GM23248 (cell line): Measurements from ENCODE around the gene PDE3A. TPM values are rescaled to one million over a fixed set of nuclear protein-coding genes. Genes with fewer than 3 reads are reported as not detected.

Experiments
- DNase-seq: peaks from one replicate; pipeline ENCODE4 v3.0.0-alpha.2; 2015
- H2AFZ ChIP-seq: fragments of 200-600 bp; sonication (generic); 2 replicates; pipeline ENCODE4 v1.6.1; 2016; ENCODE audit warnings: antibody characterized with exemption
- H3F3A ChIP-seq: fragments of 200-600 bp; sonication (generic); 2 replicates; pipeline ENCODE4 v1.6.1; 2016; ENCODE audit warnings: mild to moderate bottlenecking, antibody characterized with exemption, mixed run types; ENCODE audit not compliant: insufficient read depth
- H3K27ac ChIP-seq: fragments of 200-600 bp; sonication (generic); 2 replicates; pipeline ENCODE4 v1.5.1; 2016; ENCODE audit warnings: mild to moderate bottlenecking
- H3K27me3 ChIP-seq: fragments of 200-600 bp; sonication (generic); replicated peaks from 2 replicates; pipeline ENCODE4 v1.6.1; 2016; ENCODE audit warnings: mild to moderate bottlenecking; ENCODE audit not compliant: insufficient read depth
- H3K36me3 ChIP-seq: fragments of 200-600 bp; sonication (generic); 2 replicates; pipeline ENCODE4 v1.6.1; 2016; ENCODE audit warnings: low read depth, mild to moderate bottlenecking
- H3K4me1 ChIP-seq: fragments of 200-600 bp; sonication (generic); 2 replicates; pipeline ENCODE4 v1.6.1; 2016; ENCODE audit warnings: mild to moderate bottlenecking; ENCODE audit not compliant: insufficient read depth
- H3K4me2 ChIP-seq: fragments of 200-600 bp; sonication (generic); one replicate; pipeline ENCODE4 v1.6.1; 2016; ENCODE audit warnings: mild to moderate bottlenecking; ENCODE audit not compliant: unreplicated experiment
- H3K4me3 ChIP-seq: fragments of 200-600 bp; sonication (generic); 2 replicates; pipeline ENCODE4 v1.5.1; 2016; ENCODE audit warnings: mild to moderate bottlenecking
- H3K79me2 ChIP-seq: fragments of 200-600 bp; sonication (generic); 2 replicates; pipeline ENCODE4 v1.6.1; 2016; ENCODE audit warnings: mild to moderate bottlenecking; ENCODE audit not compliant: insufficient read depth
- H3K9ac ChIP-seq: fragments of 200-600 bp; sonication (generic); 2 replicates; pipeline ENCODE4 v1.6.1; 2016; ENCODE audit warnings: mild to moderate bottlenecking
- H3K9me2 ChIP-seq: fragments of 200-600 bp; sonication (generic); 2 replicates; pipeline ENCODE4 v1.6.1; 2016; ENCODE audit warnings: mixed run types, mild to moderate bottlenecking, moderate library complexity; ENCODE audit not compliant: insufficient read depth
- H3K9me3 ChIP-seq: fragments of 200-600 bp; sonication (generic); one replicate; pipeline ENCODE4 v1.6.1; 2017; ENCODE audit warnings: low read depth
- H4K20me1 ChIP-seq: fragments of 200-600 bp; sonication (generic); 2 replicates; pipeline ENCODE4 v1.6.0; 2016; ENCODE audit not compliant: insufficient read depth
- EZH2 ChIP-seq: fragments of 200-600 bp; sonication (generic); IDR thresholded peaks from 2 replicates; pipeline ENCODE4 v1.6.1; 2018; ENCODE audit warnings: antibody characterized with exemption, mild to moderate bottlenecking; ENCODE audit not compliant: insufficient read depth, poor library complexity, severe bottlenecking
- EZH2phosphoT487 ChIP-seq: fragments of 200-600 bp; sonication (generic); IDR thresholded peaks from 2 replicates; pipeline ENCODE4 v1.6.1; 2018; ENCODE audit warnings: antibody characterized with exemption, moderate library complexity, mild to moderate bottlenecking, low read depth; ENCODE audit not compliant: insufficient read depth
- WGBS, 2 experiments: methylation state at CpG; one replicate each; pipeline ENCODE4 v1.1.6; 2015 to 2017; ENCODE audit warnings: low lambda C conversion rate in 2 of 2, low coverage in 1 of 2; ENCODE audit errors: missing lambda C conversion rate in 2 of 2; 5-methylcytosine and 5-hydroxymethylcytosine counted together
- in situ Hi-C: fragments of 300-500 bp; cut with MboI; formaldehyde crosslinking; loops from 2 replicates; pipeline ENCODE4 v1.15.0; 2020
- polyA plus RNA-seq: library from polyadenylated mRNA; unstranded; fragments of >200 nt; fragmentation: Nextera tagmentation; extraction: Ambion mirVana; gene quantifications from 2 replicates; pipeline ENCODE4 v1.2.1, GENCODE V29; 2016
- total RNA-seq: library from RNA; depleted of rRNA; stranded (reverse); fragments of >200 nt; shearing (Covaris generic); gene quantifications from 2 replicates; pipeline ENCODE4 v1.2.3, GENCODE V29; 2014

PDE3A gene
- total and polyA plus RNA-seq, 2 experiments from 2014 or later: 0.11 to 0.43 TPM

GRCh38 chr12:20555015-20555414, 186.7 kb downstream of the PDE3A start:
- no peaks in the 10 kb centered on the region for H3K9me2 ChIP-seq
- no peaks in the 10 kb centered on the region for H4K20me1 ChIP-seq
- no peaks in the 10 kb centered on the region for H3K79me2 ChIP-seq
- H3K9ac ChIP-seq: no peak overlapping the region
- H3K4me3 ChIP-seq: no peak overlapping the region
- 88 to 95% methylated on average over 10 of the region's 10 CpGs for WGBS, 2 experiments
- H3F3A ChIP-seq: no peaks in the 10 kb centered on the region
- TF ChIP-seq EZH2phosphoT487: no peak
- TF ChIP-seq EZH2: no peak
- in situ Hi-C loops: no loop called here
- H3K27me3 ChIP-seq: no peaks in the 10 kb centered on the region
- no peak overlapping the region for H3K27ac ChIP-seq
- no peak for DNase-seq
- H3K9me3 ChIP-seq: no peaks in the 10 kb centered on the region
- H3K4me1 ChIP-seq: peaks cover 7% of the 10 kb centered on the region; the same call in 1 of the 2 replicates
- H2AFZ ChIP-seq: peak overlapping the region; percentile 30; the same call in 1 of the 2 replicates
- no peaks in the 10 kb centered on the region for H3K36me3 ChIP-seq
- no peak overlapping the region for H3K4me2 ChIP-seq

GRCh38 chr12:20555771-20556170, 187.4 kb downstream of the PDE3A start:
- H3K9ac ChIP-seq: no peak overlapping the region
- DNase-seq: no peak
- 85 to 87% methylated on average over 3 of the region's 3 CpGs for WGBS, 2 experiments

DNA sequence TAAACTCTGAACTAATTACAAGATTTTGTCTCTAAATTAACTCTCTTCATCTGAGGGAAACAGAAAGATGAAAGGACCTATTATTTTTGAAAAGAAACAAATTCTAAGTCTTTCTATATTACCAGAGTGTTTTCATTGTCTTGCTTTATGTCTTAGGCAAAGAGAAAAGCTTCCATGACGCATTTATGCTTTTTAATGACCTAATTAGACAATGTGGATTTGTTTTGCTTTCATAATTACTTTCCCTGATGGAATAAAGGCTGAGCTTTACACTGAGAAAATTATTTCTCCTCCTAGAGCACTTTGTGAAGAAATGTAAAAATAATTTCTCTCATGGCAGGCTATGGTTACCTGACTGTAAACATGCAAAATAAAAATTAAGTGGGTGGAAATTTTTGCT, 188.8 kb downstream of the PDE3A start:
- Histone ChIP-seq H3K4me1 (0 out of 2 replicates have a peak, but pooled peaks cover 4% of the 10 kb centered on the region), H3K4me3 (no peak overlapping the region), H3F3A (no peaks in the 10 kb centered on the region), H3K79me2 (no peaks in the 10 kb centered on the region), H3K27ac (no peak overlapping the region), H3K27me3 (no peaks in the 10 kb centered on the region), H3K9ac (no peak overlapping the region), H3K9me3 (no peaks in the 10 kb centered on the region), H3K36me3 (no peaks in the 10 kb centered on the region), H2AFZ (0 out of 2 replicates have a peak overlapping the region, but pooled peaks have one; percentile 28), H3K4me2 (no peak overlapping the region), H4K20me1 (no peaks in the 10 kb centered on the region), H3K9me2 (no peaks in the 10 kb centered on the region)
- no peak for DNase-seq
- no peak for TF ChIP-seq EZH2phosphoT487
- TF ChIP-seq EZH2: no peak
- in situ Hi-C loops: no loop called here
- WGBS, 2 experiments: 93 to 94% methylated on average over 1 of the region's 1 CpG

More at GRCh38 chr12:20555771-20556170, 187.4 kb downstream of the PDE3A start:
- Histone ChIP-seq H4K20me1 (no peaks in the 10 kb centered on the region), H2AFZ (no peak overlapping the region), H3K4me1 (0 out of 2 replicates have a peak, but pooled peaks cover 4% of the 10 kb centered on the region), H3F3A (no peaks in the 10 kb centered on the region), H3K9me2 (no peaks in the 10 kb centered on the region), H3K9me3 (no peaks in the 10 kb centered on the region), H3K36me3 (no peaks in the 10 kb centered on the region), H3K4me2 (no peak overlapping the region), H3K79me2 (no peaks in the 10 kb centered on the region), H3K4me3 (no peak overlapping the region), H3K27ac (no peak overlapping the region), H3K27me3 (no peaks in the 10 kb centered on the region)
- in situ Hi-C loops: no loop called here
- TF ChIP-seq EZH2phosphoT487 (no peak), EZH2 (no peak)

DNA sequence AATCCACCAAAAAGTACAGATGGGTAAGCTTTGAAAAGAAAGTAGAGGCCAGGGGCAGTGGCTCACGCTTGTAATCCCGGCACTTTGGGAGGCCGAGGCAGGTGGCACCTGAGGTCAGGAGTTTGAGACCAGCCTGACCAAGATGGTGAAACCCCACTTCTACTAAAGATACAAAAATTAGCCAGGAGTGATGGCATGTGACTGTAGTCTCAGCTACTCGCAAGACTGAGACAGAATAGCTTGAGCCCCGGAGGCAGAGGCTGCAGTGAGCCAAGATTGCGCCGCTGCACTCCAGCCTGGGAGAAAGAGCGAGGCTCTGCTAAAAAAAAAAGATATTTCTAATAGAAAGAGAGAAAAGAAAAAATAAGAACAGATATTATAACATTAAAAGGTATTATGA, 192.6 kb downstream of the PDE3A start:
- Histone ChIP-seq H3K9me3 (no peaks in the 10 kb centered on the region), H3K9me2 (no peaks in the 10 kb centered on the region), H3F3A (no peaks in the 10 kb centered on the region), H3K4me3 (no peak overlapping the region), H3K27ac (no peak overlapping the region), H3K4me1 (0 out of 2 replicates have a peak, but pooled peaks cover 1% of the 10 kb centered on the region), H2AFZ (no peak overlapping the region), H3K36me3 (no peaks in the 10 kb centered on the region), H3K4me2 (no peak overlapping the region), H3K27me3 (no peaks in the 10 kb centered on the region), H3K9ac (no peak overlapping the region), H4K20me1 (no peaks in the 10 kb centered on the region), H3K79me2 (no peaks in the 10 kb centered on the region)
- whole genome bisulfite sequencing, 2 experiments: 94 to 96% methylated on average over 8 of the region's 8 CpGs
- TF ChIP-seq EZH2 (no peak), EZH2phosphoT487 (no peak)
- in situ Hi-C loops: no loop called here
- DNase-seq: no peak

GRCh38 chr12:20561871-20562270, 193.5 kb downstream of the PDE3A start:
- no peak overlapping the region for H3K4me2 ChIP-seq
- no peak for DNase-seq
- H2AFZ ChIP-seq: no peak overlapping the region
- in situ Hi-C loops: no loop called here
- H3K36me3 ChIP-seq: no peaks in the 10 kb centered on the region
- no peak overlapping the region for H3K4me3 ChIP-seq
- H3K27ac ChIP-seq: no peak overlapping the region
- TF ChIP-seq EZH2: no peak
- TF ChIP-seq EZH2phosphoT487: no peak
- H3K27me3 ChIP-seq: no peaks in the 10 kb centered on the region
- no peaks in the 10 kb centered on the region for H3F3A ChIP-seq
- no peaks in the 10 kb centered on the region for H3K9me2 ChIP-seq
- H3K4me1 ChIP-seq: no peaks in the 10 kb centered on the region
- H3K79me2 ChIP-seq: no peaks in the 10 kb centered on the region
- H4K20me1 ChIP-seq: no peaks in the 10 kb centered on the region
- no peaks in the 10 kb centered on the region for H3K9me3 ChIP-seq
- H3K9ac ChIP-seq: no peak overlapping the region
- WGBS, 2 experiments: 100% methylated on average over 3 of the region's 3 CpGs
